ENCODE data around the gene SIK2.

The SIK2 gene

GRCh38 chr11:111601979-111602864 lies at the start of gene SIK2:
Gene SIK2, plus strand, starts transcription at chr11:111602449. Its CDS starts 115 bp downstream, at chr11:111602564.
- peak; percentile 96 for DNase-seq

- DNase-seq: no peak
Measured at GRCh38 chr11:111554532-111554931, 47.7 kb upstream of the SIK2 start.

DNA sequence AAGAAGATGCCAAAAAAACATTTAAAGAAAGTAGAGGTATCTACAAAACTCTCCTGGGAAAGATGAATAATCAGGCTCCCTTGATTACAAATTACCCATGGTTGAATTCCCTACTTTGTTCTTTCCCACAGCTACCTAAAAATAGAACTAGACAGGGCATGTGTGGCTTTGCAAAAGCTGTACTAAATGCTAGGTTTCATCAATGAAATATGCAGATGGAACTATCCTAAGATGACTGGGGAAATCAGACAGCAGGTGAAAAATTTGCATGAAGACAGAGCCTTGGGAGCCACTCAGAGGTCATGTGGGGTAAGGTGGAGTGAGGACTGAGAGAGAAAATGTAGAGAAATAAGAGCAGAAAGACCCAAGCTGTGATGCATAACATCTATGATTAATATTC lies 47.0 kb upstream of the SIK2 start:
- DNase-seq: no peak

DNA sequence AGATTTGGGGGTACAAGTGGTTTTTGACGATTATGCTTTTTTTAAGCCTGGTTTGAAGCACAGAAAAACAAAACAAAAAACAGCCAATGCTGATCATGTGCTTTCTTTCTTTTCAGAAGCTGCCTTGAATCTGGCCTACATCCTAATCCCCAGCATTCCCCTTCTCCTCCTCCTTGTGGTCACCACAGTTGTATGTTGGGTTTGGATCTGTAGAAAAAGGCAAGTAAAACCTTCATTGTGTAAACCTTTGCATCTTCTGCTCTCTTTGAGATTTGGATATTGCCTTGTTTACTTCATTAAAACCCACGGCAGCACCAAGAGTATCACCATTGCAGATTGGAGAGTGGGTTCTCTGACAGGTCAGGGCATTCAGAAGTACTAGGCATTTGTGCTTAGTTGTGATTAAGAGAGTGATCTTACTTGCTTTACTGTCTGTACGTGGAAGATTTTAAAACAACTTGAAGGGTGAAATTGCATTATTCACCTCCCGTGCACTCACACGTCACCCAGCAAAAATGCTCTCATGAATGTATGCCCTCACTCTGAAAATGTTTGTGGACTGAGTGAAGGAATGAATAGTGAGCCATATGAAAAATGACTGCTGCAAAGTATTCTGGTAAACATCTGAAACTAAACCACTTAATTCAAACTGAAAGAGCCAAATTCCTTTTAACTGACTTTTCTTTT lies 44.7 kb upstream of the SIK2 start:
- DNase-seq: no peak

DNA sequence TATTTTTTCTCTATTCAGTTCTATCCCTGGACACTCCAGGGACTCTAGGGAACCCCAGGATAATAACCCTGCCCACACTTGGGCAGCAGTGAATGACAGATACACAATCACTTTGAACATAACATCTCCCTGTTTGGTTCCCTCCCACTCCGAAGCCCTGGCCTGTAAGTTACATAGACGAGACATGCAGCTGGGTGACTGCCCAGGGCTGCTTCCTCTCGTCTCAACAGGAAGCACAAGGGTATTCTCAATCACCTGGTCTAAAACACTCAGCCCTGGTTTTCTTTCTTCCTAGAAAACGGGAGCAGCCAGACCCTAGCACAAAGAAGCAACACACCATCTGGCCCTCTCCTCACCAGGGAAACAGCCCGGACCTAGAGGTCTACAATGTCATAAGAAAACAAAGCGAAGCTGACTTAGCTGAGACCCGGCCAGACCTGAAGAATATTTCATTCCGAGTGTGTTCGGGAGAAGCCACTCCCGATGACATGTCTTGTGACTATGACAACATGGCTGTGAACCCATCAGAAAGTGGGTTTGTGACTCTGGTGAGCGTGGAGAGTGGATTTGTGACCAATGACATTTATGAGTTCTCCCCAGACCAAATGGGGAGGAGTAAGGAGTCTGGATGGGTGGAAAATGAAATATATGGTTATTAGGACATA lies 42.3 kb upstream of the SIK2 start:
- DNase-seq: no peak

DNA sequence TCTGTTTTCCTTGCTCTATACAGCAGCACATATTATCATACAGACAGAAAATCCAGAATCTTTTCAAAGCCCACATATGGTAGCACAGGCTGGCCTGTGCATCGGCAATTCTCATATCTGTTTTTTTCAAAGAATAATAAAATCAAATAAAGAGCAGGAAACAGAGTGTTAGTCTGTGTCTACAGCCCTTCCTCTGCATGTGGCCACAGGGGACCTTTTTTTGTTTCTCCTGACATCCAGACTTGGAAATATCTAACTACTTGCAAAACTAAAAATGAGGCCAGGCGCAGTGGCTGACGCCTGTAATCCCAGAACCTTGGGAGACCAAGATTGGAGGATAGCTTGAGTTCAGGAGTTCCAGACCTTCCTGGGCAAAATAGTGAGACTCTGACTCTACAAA lies 41.4 kb upstream of the SIK2 start:
- DNase-seq: no peak

DNA sequence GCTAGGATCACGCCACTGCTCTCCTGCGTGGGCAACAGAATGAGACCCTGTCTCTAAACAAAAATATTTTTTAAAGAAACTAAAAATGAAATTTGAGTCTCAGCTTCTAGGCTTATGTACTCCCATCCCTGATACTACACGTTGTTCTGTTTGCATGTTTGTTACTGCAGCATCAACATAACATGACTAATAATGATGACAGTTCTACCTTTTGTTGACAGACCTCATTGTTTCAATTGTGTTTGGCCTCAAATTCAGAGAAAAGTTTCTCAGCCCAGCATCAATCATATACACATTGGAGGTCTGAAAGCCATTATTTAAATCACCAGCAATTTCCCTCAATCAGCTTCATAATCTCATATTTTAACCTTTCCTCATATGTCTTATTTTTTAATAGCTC lies 40.9 kb upstream of the SIK2 start:
- no peak for DNase-seq

GRCh38 chr11:111561791-111562325 lies 40.4 kb upstream of the SIK2 start:
- DNase-seq: no peak

- DNase-seq: no peak
Measured at GRCh38 chr11:111562692-111563389, 39.4 kb upstream of the SIK2 start.

DNA sequence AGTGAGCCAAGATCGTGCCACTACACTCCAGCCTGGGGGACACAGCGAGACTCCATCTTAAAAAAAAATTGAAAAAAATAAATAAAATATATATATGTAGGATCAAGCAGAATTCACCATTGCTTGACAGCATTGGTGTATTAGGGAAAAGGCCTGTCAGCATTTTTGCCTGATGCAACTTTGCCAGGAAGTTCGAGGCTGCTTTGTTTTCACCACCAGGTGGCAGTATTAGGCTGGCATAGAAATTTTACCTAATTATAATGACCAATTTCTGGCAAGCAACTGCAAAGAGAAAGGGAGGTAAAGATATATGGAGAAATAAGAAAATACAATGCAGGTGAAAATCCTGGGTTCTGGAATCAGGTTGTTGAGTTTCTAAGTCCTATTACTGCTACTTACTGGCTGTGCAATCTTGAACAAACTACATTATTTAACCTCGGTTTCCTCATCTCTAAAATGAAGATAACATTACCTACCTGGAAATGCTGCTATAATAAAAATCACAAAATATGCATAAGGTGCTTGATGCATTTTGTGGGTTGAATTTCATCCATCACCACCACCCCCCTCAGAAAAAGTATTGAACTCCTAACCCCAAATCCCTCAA lies 37.0 kb upstream of the SIK2 start:
- DNase-seq: peak; percentile 65

GRCh38 chr11:111566324-111566723 lies 35.9 kb upstream of the SIK2 start:
- no peak for DNase-seq

DNA sequence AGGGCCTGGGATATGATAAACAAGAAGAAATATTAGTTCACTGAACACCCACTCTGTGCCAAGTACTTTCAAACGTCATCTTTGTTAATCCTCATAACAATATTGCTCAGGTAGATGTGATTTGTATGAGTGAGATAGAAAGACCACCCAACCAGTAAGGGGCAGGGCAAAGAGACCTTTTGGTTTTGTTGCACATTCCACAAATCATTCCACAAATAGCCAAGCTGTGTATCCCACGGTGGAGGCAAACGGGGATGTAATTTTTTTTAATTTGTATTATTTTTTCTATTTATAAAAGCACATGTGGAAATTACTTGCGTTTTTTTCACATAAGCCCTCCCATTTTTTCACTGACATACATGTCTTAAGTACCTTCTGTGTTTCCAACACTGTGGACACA lies 32.8 kb upstream of the SIK2 start:
- DNase-seq: no peak

DNA sequence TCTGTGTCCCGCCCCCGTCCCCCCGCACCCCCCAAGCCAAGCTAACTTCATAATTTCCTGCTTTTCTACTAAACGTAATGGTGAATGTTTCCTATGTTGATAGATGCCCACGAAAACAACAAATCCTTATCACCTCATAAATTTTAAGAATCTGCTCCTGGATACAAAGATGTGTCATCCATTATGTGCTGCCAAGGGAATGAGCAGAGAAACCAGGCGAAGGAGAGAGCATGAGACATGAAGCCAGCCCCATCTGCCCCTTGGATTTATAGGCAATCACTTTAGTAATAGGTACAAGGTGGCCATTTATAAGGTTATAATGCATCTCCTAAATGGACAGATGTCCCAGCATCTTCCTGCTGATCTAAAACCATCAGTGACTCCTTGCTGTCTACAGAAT lies 31.5 kb upstream of the SIK2 start:
- no peak for DNase-seq

DNA sequence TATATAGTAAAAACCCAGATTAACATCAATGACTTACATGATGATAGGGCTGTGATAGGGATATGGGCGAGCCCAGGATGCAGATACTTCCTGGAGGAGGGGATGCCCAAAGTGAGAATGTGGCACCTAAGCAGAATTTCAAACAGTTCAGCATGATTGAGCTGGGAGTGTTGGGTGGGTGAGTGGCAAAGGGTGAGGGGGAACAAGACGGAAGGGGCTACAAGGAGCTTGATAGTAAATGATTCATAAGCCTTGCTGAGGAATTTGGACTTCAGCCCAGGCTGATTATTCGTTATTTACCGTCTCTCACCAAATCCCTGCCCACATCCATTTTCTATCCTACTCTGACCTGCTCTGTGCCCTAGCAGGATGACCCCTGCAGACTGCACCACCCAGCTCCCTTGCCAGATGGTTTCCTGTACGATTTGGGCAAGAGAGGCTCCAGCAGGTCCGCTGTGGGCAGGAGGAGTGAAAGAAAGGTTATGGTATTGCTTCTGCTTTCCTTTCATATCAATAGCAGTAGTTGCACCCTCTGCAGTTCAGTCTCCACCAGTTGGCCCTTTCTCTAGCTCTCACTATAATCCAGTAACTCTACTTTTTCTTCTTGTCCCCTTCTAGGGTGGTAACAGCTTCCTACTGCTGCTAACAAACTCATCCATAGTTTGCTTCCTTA lies 30.3 kb upstream of the SIK2 start:
- no peak for DNase-seq

GRCh38 chr11:111572581-111572980 lies 29.7 kb upstream of the SIK2 start:
- no peak for DNase-seq

DNA sequence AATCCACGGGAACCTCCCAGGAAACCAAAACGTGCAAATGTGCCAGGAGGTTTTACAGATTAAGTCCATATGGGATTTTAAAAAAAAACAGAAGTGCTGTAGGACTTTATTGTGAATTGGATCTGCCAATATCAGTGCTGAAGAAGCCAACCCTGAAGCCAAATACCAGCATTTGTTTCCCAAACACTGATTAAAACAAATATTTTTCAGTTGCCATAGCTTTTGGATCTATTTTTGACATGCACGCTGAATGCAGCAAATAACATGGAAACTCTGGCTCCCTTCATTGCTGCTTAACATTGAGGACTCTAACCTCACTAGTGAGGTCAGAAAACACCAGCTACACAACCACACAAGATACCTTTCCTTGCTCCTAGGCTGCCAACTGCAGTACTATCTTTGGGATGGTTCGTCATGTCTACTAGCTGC lies 28.4 kb upstream of the SIK2 start:
- DNase-seq: no peak

DNA sequence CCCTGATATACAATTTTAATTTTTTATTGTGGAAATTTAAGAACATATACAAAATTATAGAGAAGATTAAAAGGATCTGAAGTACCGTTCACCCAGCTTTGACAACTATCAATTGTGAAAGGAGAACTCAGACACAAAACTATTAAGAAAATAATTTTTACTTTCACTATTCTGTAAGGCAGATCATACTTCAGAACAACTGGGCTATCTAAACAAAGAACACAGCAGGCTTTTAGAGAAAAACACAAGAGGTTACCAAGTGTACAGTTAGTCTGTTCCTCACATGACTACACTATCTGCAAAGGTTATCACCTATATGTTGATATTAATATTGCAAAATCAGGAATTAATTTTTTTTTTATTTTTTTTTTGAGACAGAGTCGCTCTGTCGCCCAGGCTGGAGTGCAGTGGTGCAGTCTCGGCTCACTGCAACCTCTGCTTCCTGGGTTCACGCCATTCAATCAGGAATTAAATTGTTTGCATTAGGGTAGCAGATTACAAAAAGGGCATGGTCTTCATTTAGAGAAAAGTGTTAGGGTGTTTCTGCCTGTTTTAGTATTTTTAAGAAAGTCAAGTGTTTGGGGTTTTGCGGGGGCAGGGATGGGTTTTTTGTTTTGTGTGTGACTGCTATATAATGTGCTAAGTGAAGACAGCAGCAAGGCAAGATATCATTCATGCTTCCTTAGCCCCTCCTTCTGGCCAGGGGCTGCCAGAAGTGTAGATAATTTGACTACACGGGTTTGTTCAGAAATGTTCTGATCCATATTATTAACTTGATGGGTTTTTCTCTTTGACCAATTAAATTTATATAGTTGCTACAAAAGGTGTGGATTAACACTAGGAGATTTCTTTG lies 27.6 kb upstream of the SIK2 start:
- no peak for DNase-seq

GRCh38 chr11:111575740-111576139 lies 26.5 kb upstream of the SIK2 start:
- DNase-seq: no peak

GRCh38 chr11:111577821-111578220 lies 24.4 kb upstream of the SIK2 start:
- no peak for DNase-seq

- no peak for DNase-seq
Measured at GRCh38 chr11:111581341-111581740, 20.9 kb upstream of the SIK2 start.

DNA sequence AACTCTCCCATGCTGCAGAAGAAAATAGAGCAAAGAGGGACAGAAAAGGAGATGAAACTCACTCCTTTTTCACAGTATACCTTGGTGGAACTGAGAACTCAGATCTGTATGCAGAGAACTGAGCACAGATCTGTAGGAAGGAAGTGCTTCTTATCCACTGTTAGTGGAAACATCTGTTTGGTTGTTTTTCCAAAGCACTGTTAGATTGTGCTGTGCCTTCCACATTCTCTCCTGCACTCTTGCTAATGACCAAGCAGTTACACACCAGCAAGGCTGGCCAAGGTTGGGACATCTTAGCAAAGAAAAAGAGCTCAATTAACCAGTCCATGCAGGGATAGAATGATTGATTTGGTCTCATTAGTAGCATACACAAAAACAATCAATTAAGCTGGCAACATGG lies 20.1 kb upstream of the SIK2 start:
- DNase-seq: no peak
